GM21360 (cell line): ENCODE data around the gene AFAP1.
"Not testable (repeated sequence)": the region's sequence is repeated elsewhere in the genome, so short reads cannot be mapped to it uniquely, and the experiment has no call there.

ENCODE experiments used
- ATAC-seq: cut with Tn5 transposase; IDR thresholded peaks from one replicate; pipeline ENCODE4 v1.9.1; 2021; ENCODE audit warnings: mild to moderate bottlenecking, moderate library complexity; ENCODE audit not compliant: unreplicated experiment

Gene AFAP1

DNA sequence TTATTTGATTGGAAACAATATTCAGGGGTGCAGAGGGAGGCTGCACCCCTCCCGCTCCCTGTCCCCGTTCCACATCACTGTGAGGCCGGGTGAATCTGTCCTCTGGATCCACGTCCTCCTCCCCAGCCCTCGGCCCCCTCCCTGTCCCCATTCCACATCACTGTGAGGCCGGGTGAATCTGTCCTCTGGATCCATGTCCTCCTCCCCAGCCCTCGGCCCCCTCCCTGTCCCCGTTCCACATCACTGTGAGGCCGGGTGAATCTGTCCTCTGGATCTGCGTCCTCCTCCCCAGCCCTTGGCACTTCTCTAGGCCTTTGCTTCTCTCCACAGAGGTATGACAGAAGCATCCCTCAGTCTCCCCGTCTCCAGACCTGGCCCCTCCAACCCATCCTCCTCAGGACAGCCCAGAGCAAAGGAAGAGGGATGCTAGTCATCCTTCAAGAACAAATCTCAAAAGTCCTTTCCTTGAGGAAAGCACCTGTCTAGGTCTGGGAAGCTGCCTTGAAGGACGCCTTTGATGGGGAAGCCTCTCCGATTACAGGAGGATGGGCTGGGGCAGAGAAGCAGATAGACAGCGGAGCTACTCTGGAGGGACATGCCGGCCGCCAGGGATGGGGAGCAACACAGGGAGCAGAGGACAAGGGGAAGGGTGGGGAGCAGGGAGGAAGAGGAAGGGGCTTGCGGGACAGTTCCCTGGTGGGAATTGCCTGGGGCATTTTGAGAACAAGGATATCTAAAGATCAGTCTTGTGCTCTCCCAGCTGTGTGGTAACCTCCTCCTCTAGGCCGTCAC, 10.8 kb upstream of the AFAP1 start:
- ATAC-seq = no peak

DNA sequence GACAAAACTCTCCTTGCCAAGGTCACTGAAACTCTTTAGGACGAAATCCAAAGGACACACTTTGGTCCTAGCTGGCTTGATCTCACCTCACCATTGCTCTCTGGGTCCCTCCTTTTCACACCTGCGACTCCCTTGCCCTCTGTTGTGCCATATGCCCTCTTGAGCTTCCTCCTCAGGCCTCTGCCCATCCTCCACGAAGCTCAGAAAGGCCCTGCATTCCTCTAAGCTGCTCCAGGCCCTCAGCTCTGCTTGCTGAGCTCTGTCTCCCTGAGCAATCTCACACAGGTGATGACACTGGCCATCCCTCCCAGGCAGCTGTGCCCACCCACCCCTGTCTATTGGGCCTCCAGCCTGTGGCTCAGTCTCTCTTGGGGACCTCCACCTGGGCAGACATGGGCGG, 10.1 kb upstream of the AFAP1 start:
- ATAC-seq = no peak

DNA sequence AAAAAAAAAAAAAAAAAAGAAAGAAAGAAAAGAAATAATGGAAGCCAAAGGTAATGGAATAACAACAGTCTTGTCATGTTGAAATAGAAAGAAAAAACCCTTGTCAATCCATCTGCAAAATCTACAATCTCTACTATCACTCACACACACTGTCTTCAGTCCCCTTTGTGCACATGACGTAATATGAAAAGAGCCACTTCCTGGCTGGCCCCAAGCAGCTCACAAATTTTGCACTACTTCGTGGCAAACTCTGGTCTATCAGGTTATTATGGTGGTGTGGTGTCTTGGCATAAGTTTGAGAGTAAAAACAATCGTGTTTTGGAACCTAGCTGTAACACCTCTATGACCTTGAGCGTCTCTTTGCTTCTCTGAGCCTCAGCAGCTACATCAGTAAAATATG, 8.3 kb upstream of the AFAP1 start:
- no peak for ATAC-seq

DNA sequence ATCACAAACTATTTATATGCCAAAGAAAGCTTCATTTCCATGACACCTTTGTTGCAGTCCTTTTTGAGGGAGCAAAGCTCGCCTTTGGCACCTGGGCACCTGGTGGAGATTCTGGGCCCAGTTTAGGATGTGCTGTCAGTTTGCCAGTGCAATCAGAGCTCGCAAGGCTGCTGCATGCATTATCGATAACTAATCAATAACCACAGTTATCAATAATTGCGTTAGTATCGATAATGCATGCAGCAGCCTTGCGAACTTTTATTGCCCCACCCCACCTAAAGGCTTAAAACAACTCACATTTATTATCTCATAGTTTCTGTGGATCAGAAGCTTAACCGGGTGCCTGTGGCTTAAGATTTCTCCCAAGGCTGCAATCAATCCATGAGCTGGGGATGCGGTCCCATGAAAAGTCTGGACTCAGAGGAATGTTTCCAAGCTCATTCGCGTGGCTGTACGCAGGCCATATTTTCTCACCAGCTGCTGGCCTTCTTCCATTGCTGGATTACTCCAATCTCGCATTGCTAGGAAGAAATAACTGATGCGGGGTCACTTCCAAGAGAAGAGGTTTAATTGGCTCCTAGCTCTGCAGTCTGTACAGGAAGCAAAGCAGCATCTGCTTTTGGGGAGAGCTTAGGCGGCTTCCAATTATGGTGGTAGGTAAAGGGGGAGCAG, 6.2 kb upstream of the AFAP1 start:
- ATAC-seq = no peak

DNA sequence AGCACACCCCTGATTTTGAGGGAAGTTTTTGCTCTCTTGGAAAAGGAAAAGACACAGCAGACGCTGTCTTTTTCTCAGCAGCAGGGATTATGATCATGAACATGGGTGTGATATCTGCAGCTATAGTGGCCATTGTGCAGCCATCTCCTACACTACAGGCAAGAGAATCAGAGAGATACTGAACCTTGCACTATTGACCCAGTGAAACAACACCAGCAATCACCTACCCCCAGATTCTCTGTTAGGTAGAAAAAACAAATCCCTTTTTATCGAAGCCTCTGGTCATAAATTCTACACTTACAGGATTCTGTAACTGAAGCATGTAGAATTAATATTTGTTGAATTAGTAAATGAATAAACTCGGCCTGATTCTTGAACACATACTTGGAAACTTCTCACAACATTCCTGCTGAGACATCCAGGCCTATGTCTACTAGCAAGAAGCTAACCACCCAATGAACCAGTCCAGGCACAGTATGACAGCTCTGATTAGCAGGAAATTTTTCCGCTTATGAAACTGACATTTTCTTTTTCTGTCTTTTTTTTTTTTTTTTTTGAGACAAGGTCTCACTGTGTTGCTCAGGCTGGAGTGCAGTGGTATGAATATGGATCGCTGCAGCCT, 5.0 kb upstream of the AFAP1 start:
- no peak for ATAC-seq

DNA sequence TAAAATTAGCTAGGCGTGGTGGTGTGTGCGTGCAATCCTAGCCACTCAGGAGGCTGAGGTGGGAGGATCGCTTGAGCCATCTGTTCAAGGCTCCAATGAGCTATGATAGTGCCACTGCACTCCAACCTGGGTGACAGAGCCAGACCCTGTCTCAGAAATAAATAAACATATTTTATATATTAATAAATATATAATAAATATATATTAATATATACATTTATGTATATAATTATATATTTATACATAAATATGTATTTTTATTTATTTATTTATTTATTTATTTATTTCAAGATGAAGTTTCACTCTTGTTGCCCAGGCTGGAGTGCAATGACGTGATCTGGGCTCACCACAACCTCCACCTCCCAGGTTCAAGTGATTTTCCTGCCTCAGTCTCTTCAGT, 4.0 kb upstream of the AFAP1 start:
- ATAC-seq = not testable (repeated sequence)

DNA sequence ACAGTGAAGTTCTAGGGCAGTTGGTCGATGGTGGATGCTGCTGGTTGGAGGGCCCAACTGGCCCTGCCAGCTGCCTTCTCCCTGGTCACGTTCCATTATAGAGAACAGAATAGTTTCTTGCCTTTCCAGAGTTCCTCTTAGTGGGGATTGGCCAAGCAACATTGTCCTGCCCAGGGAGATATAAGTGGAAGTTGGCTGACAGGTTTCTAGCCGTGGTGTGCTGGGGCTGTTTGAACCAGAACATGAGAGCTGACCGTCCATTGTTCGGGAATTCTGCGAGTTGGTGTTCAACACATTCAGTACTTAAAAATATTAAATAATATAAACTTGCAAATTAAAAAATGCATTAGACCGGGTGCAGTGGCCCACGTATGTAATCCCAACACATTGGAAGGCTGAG, 3.5 kb upstream of the AFAP1 start:
- no peak for ATAC-seq

DNA sequence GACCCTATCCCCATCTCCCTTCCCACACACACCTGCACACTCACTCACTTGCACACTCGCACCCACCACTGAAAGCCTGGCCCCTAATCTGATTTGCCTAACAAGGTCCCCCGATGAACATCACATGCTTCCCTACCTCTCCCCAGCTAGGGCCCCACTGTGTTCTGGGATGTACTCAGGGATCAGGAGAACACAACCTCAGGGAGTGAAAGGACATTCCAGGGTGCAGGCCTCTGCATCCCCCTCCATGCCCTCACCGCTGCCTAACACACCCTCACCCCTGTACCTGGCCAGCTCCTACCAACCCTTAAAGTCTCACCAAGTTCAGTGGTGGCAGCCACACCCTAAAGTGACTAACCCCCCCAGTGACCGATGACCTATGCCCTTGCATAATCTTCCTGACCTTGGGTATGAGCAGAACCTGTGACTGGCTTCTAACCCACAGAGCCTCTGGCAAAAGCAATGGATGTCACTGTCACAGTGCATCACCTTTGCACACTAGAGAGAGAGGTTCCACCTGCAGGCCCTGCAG, 2.4 kb upstream of the AFAP1 start:
- no peak for ATAC-seq

DNA sequence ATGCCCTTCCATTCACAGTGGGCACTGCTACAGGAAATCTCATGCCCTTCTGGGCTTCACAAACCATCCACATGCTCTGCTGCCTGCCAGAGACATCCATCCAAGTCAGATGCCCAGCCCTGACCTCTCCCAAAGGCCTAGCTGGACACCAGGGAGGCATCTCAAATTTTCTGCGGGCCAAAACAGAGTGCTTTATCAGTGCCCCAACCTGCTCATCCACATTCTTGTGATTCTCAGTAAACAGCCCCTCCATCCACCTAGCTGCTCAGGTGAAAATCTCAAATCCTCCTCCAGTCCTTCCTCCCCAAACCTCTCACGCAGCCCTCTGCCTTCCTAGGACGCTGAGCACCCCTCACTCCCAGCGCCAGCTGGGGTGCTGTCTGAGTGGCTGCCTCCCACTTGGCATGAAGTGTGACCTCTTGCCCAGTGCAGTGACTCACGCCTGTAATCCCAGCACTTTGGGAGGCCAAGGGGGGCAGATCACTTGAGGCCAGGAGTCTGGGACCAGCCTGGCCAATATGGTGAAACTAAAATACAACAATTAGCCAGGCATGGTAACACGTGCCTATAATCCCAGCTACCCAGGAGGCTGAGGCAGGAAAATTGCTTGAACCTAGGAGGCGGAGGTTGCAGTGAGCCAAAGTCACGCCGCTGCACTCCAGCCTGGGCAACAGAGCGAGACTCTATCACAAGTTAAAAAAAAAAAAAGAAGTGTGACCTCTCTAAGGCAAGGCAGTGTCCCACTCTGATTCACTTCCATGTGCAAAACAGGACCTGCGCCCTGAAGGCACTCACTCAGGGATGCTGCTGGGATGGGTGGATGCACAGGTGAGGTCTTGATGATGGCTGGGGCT, 1.7 kb upstream of the AFAP1 start:
- no peak for ATAC-seq

DNA sequence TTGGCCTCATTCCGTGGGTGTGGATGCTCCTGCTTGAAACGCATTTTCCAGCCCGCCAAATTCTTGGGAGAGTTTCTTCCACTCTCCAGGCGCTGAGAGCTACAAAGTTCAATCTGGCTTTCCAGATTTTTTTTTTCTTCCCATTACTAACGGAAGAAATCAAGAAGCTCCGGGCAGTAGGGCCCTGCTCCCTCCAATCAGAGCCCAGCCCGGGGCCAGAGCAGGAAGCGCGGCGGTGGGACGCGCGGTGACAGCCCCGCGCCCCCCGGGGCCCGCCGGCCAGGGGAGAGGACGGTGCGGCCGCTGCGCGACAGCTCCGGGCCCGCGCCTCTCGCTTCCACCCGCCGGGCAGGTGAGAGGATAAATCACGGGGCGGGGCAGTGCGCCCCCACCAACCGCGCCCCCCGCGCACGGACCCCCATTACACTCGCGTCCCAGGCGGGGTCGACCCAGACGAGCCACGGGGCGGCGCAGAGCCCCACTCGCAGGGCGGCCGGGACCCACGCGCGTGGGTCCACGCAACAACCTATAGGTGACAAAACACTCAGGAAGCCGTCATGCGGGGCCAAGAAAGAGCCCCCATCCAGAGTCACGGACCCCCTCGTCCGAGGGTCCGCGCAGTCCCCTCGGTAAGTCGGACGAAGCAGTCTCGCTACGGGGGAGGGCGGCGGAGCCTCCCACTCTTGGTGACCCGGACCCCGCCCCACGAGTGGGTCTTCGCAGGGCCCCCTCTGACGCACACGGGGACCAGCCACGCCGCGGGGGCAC, 868 bp downstream of the AFAP1 start:
- no peak for ATAC-seq

DNA sequence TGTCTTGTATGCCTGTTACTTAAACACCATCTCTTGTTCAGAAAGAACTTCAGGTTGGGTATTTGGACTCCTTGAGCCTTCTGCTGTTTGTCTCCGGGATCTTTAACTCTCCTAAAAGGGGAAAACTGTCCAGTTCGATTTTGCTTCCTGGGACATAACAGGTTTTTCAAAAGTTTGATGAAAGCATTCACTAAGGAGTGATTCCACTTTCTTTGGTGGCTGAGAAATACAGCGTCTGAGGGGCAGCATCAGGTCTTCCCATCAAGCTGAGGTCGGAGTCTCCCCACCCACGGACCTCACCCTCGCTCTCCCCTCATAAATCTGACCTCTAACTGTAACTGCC, 1.4 kb downstream of the AFAP1 start:
- ATAC-seq = no peak

DNA sequence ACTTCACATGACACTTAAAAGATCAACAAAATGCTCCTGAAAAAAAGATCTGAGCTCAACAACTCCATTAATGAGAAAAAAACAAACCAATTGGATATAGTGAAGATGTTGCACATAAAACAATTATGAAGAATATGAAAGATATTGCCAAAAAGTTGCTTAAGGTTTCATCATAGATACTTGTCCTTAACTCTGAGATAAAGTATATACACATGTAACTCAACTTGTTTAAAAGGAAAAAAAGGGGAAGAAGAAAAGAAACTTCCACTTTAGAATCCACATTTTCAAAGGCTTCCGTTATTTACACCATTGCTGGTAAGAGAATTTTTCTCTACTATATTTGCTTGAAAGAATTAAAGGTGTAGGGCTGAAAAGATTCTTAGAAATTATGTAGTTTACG, 2.7 kb downstream of the AFAP1 start:
- no peak for ATAC-seq

DNA sequence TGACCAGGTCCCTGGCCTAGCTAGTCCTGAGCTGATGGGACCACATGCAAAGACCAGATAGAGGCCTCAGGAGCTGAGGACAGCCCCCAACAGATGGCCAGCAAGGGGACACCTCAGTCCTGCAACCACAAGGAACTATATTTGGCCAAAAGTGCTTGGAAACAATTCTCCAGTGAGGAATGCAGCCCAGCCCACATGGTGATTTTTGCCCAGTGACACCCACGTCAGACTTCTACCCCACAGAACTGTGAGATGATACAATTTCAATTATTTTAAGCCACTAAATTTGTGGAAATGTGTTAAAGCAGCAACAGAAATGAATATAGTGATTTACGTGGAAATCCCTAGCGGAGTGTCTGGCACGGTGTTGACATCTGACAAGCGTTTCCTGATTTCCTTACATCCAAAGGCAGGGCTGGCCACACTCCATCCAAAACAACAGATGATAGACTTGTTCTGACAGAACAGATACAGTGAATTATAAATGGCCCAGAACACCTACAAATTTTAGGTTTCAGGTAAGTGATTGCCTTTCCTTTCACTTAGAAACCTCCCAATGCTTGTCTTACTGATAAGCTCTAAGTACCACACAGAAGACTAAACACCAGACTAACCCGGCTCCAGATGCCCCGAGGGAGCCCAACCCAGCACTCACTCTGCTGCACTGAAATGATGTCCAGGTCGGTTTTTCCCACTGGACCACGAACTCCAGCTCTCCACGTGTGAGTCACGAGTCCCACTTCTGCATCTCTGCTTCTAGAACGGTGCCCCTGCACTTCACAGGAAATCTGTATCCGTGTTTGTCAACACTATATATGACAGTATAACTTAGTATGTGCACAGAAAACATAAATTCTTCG, 5.8 kb downstream of the AFAP1 start:
- no peak for ATAC-seq

DNA sequence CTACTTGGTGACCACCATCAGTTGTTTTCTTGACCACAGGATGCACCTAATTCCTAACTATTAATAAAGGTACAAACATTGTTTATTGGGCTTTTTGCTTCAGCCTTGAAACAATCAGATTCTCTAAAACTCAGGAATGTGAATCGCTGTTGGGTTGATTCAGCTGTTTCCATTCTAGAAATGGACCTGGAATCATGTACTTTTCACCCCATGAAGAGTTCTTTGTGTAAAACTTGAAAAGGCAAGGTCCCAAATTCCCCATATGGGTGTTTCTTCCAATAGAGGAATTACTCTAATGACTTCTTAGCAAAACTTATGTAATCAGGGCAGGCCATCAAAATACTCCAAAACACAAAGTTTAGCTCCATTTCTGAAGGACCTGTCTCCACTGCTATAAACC, 7.4 kb downstream of the AFAP1 start:
- no peak for ATAC-seq

DNA sequence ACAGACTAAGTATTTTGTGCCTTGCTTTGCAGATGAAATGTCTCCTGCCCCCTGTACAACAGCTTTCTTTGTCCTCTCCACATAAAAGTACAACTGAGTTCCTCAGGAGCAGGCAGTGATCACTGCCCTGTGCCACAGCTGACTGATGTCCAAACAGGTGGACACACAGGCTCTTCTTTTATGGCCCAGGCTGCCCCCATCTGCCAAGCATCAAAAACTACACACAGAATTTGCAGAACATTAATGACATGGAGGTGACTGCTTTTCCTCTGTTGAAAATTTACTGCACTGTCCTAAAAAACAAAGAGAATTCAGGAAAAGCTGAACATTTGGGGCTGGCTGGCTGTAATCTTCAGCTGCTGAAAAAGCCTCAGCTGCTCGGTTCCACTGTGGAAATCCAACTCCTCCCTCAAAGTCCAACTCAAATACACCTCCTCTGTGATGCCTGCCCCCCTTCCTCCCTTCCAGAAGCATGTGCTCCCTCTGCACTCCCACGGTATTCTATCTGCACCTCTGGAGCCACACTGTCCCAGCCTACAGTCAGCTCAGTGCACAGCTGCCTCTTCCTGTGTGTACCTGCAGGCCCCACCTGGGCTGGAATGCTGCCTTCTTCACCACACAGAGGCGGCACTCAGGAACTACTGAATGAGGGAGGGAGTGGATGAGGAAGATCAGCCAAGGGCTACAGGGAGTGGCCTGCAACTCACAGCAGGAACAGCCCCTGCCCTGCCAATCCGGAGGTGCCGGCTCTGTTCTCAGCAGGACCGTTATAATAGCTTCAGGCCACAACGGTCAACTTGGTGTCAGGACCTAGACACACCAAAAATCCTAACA, 10.3 kb downstream of the AFAP1 start:
- no peak for ATAC-seq

DNA sequence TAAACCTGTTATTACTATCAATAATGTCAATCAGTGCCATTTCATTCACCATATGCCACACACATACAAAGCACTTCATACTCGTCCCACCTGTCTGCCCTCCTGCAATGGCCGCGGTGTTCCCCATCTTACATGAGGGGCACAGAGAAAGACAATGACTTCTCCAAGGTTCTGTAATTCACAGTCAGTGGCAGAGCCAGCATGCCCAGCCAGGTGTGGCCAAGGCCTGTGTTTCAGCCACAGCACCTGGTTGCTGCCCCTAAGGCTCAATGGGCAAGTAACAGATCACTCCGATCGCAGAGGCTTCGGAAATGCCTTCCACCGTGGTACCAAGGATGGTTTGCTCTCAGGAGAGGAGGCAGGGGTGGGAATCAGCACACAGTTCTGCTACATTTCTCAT, 10.9 kb downstream of the AFAP1 start:
- no peak for ATAC-seq

DNA sequence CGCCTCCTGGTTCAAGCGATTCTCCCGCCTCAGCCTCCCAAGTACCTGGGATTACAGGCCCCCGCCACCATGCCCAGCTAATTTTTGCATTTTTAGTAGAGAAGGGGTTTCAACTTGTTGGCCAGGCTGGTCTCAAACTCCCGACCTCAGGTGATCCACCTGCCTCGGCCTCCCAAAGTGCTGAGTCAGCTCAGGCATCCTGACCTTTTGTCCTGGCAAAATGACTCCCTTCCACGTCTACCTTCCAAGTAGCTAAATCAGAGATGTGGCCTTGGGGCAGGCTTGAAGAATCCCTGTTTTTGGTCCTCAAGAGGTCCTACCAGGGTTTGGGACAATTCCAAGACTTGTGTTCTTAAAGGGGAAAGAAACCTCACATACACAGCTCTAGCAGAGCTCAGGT, 12.8 kb downstream of the AFAP1 start:
- no peak for ATAC-seq

DNA sequence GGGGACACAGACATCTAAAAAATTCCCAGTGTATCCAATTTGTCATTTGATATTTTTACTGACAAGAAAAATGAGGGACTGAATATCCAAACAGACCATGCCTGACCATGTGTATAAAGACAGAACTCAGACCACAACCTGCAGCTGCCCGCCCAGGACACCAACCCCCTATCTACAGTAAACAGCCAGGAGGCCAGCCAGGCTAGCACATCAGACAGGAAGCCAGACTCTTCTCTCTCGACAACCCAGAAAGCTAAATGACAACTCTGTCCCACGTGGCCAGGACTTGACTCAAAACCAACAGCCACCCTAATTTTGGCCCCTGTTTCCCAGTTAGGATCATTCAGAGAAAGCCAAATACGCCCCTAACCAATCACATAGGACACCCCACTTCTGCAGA, 15.1 kb downstream of the AFAP1 start:
- no peak for ATAC-seq

DNA sequence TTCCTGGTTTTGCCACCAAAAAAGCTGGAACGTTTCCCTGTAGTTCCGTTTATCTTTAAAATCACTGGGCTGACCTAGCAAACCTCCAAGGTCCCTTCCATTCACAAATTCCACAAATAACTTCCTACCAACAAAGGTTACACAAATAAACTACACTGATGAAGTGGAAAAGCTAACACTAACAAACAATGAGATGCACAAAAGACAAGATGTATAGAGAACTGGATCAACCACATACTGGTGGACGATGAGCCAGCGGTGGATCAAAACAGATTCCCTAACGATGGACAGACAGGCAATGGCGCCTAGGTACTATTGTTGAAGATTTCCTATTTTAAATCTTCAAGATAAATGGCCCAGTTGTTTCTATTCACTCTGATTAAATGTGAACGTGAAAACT, 15.5 kb downstream of the AFAP1 start:
- ATAC-seq = no peak
